Ovary (tissue), 9 donors: ENCODE data around the gene HHAT. TPM values are rescaled to one million over a fixed set of nuclear protein-coding genes. Genes with fewer than 3 reads are reported as not detected.

Source experiments
- DNase-seq, 5 donors: peaks; one replicate each; pipeline ENCODE4 v3.0.0-alpha.2; 2019 to 2020
- H3K27ac ChIP-seq, 2 donors: fragments of 200-600 bp; one replicate each; pipeline versions ENCODE4 v1.5.1 to v1.8.0; 2019 to 2022
- H3K27me3 ChIP-seq: fragments of 200-600 bp; one replicate; pipeline ENCODE4 v1.8.0; 2022
- H3K36me3 ChIP-seq: fragments of 200-600 bp; sonication (generic); one replicate; pipeline ENCODE4 v1.5.1; 2019
- H3K4me1 ChIP-seq: one replicate; pipeline ENCODE4 v1.8.1; 2013; ENCODE audit warnings: mild to moderate bottlenecking, moderate library complexity; ENCODE audit not compliant: insufficient read depth
- H3K4me3 ChIP-seq: fragments of 200-600 bp; sonication (generic); one replicate; pipeline ENCODE4 v1.5.1; 2017
- H3K9me3 ChIP-seq, 2 donors: fragments of 200-600 bp in 1 of 2; sonication (generic) in 1 of 2; one replicate each; pipeline versions ENCODE4 v1.5.1 to v1.8.1; 2013 to 2019; ENCODE audit warnings: mild to moderate bottlenecking in 1 of 2, moderate library complexity in 1 of 2
- CTCF ChIP-seq, 3 donors: fragments of 450-650 bp in 2 of 3; fragments of 200-600 bp in 1 of 3; IDR thresholded peaks; one replicate each; pipeline versions ENCODE4 v1.5.1 to v1.8.0; 2016 to 2022; ENCODE audit warnings: antibody characterized with exemption in 3 of 3, mild to moderate bottlenecking in 1 of 3
- EP300 ChIP-seq: sonication (generic); formaldehyde crosslinking; IDR thresholded peaks from one replicate; pipeline ENCODE4 v1.6.1; 2017; ENCODE audit warnings: antibody characterized with exemption
- POLR2A ChIP-seq: fragments of 450-650 bp; IDR thresholded peaks from one replicate; pipeline ENCODE4 v1.6.1; 2017; ENCODE audit warnings: antibody characterized with exemption, mild to moderate bottlenecking, moderate library complexity
- WGBS, 3 donors: extraction: QIAGEN DNeasy Blood & Tissue Kit in 1 of 3; methylation state at CpG; one replicate each; pipeline versions ENCODE4 v1.1.5 to v1.1.7; 2013 to 2017; 5-methylcytosine and 5-hydroxymethylcytosine counted together
- intact Hi-C, 4 donors: fragments of 100-400 bp; cut with DNase I; formaldehyde crosslinking; loops; one replicate each; pipeline versions ENCODE4 v1.11.0 to v1.15.1; 2022 to 2023
- polyA plus RNA-seq, 2 donors: library from polyadenylated mRNA; stranded (reverse); fragments of 200-250 nt in 1 of 2; fragments of 350-450 nt in 1 of 2; fragmentation: Illumina TruSeq in 1 of 2; extraction: RNeasy Lipid Tissue Mini Kit (QIAGEN cat#74804) in 1 of 2; gene quantifications; one replicate each; pipeline ENCODE4 v1.2.3, GENCODE V29; 2013 to 2014
- total RNA-seq, 7 donors: library from RNA; depleted of rRNA in 2 of 7; stranded (reverse); fragments of >200 nt in 2 of 7; fragmentation: NEBNext Ultra II Directional in 3 of 7; extraction: Animal tissue kit (Norgen Biotek cat#: 25700) in 3 of 7; gene quantifications; one replicate each; pipeline versions ENCODE4 v1.1.0 to v1.2.4, GENCODE V29; 2016 to 2023
- donor health status: DM: no; HTN: no; CAD: no; lungs with moderate emphysema.
- donor health status: DM: no; HTN: no; CAD: no.
- donor health status: Bipolar disorder and iron deficiency.
- donor health status: DM: yes; HTN: yes; CAD: no.
- donor health status: DM: no; HTN: no; CAD: no.
- donor health status: DM: yes; HTN: yes; CAD: no.

Gene HHAT
- total and polyA plus RNA-seq, 9 donors, result 2.1 to 10.5 (median 4.1) TPM

- H3K27ac ChIP-seq, result no peak overlapping the region
- intact Hi-C loops, result loop anchor here in 2 of 4 donors (5.0 kb wide), 1 partner anchor 36 kb away; no protein-coding TSS in a partner anchor
Measured at GRCh38 chr1:210360852-210361477, 32.3 kb downstream of the HHAT start.

GRCh38 chr1:210361665-210362064, 33.0 kb downstream of the HHAT start:
- Histone ChIP-seq H3K9me3 (no peaks in the 10 kb centered on the region), H3K27ac (no peak overlapping the region), H3K27me3 (no peaks in the 10 kb centered on the region), H3K36me3 (no peaks in the 10 kb centered on the region), H3K4me3 (no peak overlapping the region), H3K4me1 (no peaks in the 10 kb centered on the region)
- 80 to 86% (median 84%) methylated on average over 4 of the region's 4 CpGs for WGBS, 3 donors
- TF ChIP-seq EP300 (no peak), POLR2A (no peak), CTCF (IDR thresholded peaks at IDR 0.05) (no peak)
- intact Hi-C loops, result loop anchor here in 2 of 4 donors (5.0 kb wide), 1 partner anchor 36 kb away; no protein-coding TSS in a partner anchor
- DNase-seq, result no peak

More at GRCh38 chr1:210360852-210361477, 32.3 kb downstream of the HHAT start:
- no peak for DNase-seq
- no peak overlapping the region for H3K4me3 ChIP-seq
- H3K9me3 ChIP-seq, result no peaks in the 10 kb centered on the region
- H3K4me1 ChIP-seq, result no peaks in the 10 kb centered on the region
- TF ChIP-seq CTCF (IDR thresholded peaks at IDR 0.05) (peak in 2 of 3 donors; percentile 45 to 62), EP300 (no peak), POLR2A (no peak)
- H3K36me3 ChIP-seq, result no peaks in the 10 kb centered on the region
- no peaks in the 10 kb centered on the region for H3K27me3 ChIP-seq
- 35 to 45% (median 43%) methylated on average over 10 of the region's 10 CpGs for WGBS, 3 donors

- no peaks in the 10 kb centered on the region for H3K27me3 ChIP-seq
- no peak for TF ChIP-seq POLR2A
- no peak for TF ChIP-seq EP300
- no peak for TF ChIP-seq CTCF (IDR thresholded peaks at IDR 0.05)
- H3K4me1 ChIP-seq, result no peaks in the 10 kb centered on the region
- no peak overlapping the region for H3K4me3 ChIP-seq
- no peak overlapping the region for H3K27ac ChIP-seq
- H3K36me3 ChIP-seq, result no peaks in the 10 kb centered on the region
- H3K9me3 ChIP-seq, result no peaks in the 10 kb centered on the region
- DNase-seq, result peak in 3 of 5 donors; percentile 25 to 40 (median 28)
- WGBS, 3 donors, result 21 to 39% (median 24%) methylated on average over 4 of the region's 4 CpGs
- intact Hi-C loops, result loop anchor here in 2 of 4 donors (5.0 kb wide), 1 partner anchor 35 kb away; no protein-coding TSS in a partner anchor
Measured at GRCh38 chr1:210362526-210362925, 33.8 kb downstream of the HHAT start.

GRCh38 chr1:210363119-210363518, 34.4 kb downstream of the HHAT start:
- H3K4me3 ChIP-seq, result no peak overlapping the region
- H3K9me3 ChIP-seq, result no peaks in the 10 kb centered on the region
- no peak overlapping the region for H3K27ac ChIP-seq
- 70 to 93% (median 71%) methylated on average over 6 of the region's 6 CpGs for WGBS, 3 donors
- no peaks in the 10 kb centered on the region for H3K4me1 ChIP-seq
- H3K36me3 ChIP-seq, result no peaks in the 10 kb centered on the region
- intact Hi-C loops, result loop anchor here in 2 of 4 donors (5.0 kb wide), 1 partner anchor 34 kb away; no protein-coding TSS in a partner anchor
- H3K27me3 ChIP-seq, result no peaks in the 10 kb centered on the region
- DNase-seq, result peak in 2 of 5 donors; percentile 12 to 38
- no peak for TF ChIP-seq EP300
- TF ChIP-seq CTCF (IDR thresholded peaks at IDR 0.05), result no peak
